Right lobe of liver (tissue), 6 donors: ENCODE results near the gene PINK1. TPM values are rescaled to one million over a fixed set of nuclear protein-coding genes. Genes with fewer than 3 reads are reported as not detected.

Experiments used
- ATAC-seq, 4 donors: fragments of 200-7000 bp; cut with Tn5 transposase; one replicate each; pipeline ENCODE4 v1.9.1; 2020; ENCODE audit warnings: mild to moderate bottlenecking in 4 of 4, moderate library complexity in 4 of 4
- DNase-seq, 3 donors: peaks; one replicate each; pipeline ENCODE4 v3.0.0-alpha.2; 2020
- H3K27ac ChIP-seq, 3 donors: fragments of 200-600 bp; one replicate each; pipeline ENCODE4 v1.8.0; 2022
- H3K27me3 ChIP-seq, 2 donors: fragments of 200-600 bp; one replicate each; pipeline ENCODE4 v1.8.0; 2022
- H3K36me3 ChIP-seq, 4 donors: fragments of 200-600 bp; sonication (generic) in 1 of 4; one replicate each; pipeline versions ENCODE4 v1.5.1 to v1.8.0; 2017 to 2022; ENCODE audit warnings: control low read depth in 1 of 4
- H3K4me1 ChIP-seq, 4 donors: fragments of 200-600 bp; sonication (generic) in 1 of 4; one replicate each; pipeline versions ENCODE4 v1.5.1 to v1.8.0; 2017 to 2022; ENCODE audit warnings: control low read depth in 1 of 4
- H3K4me3 ChIP-seq, 3 donors: fragments of 200-600 bp; one replicate each; pipeline ENCODE4 v1.8.0; 2022
- H3K9me3 ChIP-seq, 4 donors: fragments of 200-600 bp; sonication (generic) in 1 of 4; one replicate each; pipeline versions ENCODE4 v1.5.1 to v1.8.0; 2017 to 2022; ENCODE audit warnings: control low read depth in 1 of 4
- POLR2A ChIP-seq: fragments of 450-650 bp; IDR thresholded peaks from one replicate; pipeline ENCODE4 v1.6.1; 2017; ENCODE audit warnings: antibody characterized with exemption, mild to moderate bottlenecking
- WGBS: methylation state at CpG from one replicate; pipeline ENCODE4 v1.1.6; 2018; ENCODE audit warnings: low coverage, low lambda C conversion rate; ENCODE audit not compliant: insufficient coverage; ENCODE audit errors: missing lambda C conversion rate; 5-methylcytosine and 5-hydroxymethylcytosine counted together
- intact Hi-C, 2 donors: fragments of 100-400 bp; cut with DNase I; formaldehyde crosslinking; loops; one replicate each; pipeline versions ENCODE4 v1.11.2 to v1.14.1; 2022
- total RNA-seq, 6 experiments: library from RNA; depleted of rRNA in 2 of 6; stranded (reverse); fragments of >200 nt in 2 of 6; fragmentation: NEBNext Ultra II Directional in 3 of 6; extraction: Animal tissue kit (Norgen Biotek cat#: 25700) in 3 of 6; gene quantifications; one replicate each; pipeline versions ENCODE4 v1.1.0 to v1.2.4, GENCODE V29; 2016 to 2023
- TF ChIP-seq, protein P1 (sequence below), 4 donors: fragments of 200-600 bp in 3 of 4; fragments of 450-650 bp in 1 of 4; IDR thresholded peaks; one replicate each; pipeline versions ENCODE4 v1.5.1 to v1.8.0; 2016 to 2022; ENCODE audit warnings: antibody characterized with exemption in 4 of 4, mild to moderate bottlenecking in 2 of 4
- donor health status: DM: no; HTN: yes; CAD: no.
- donor health status: DM: no; HTN: no; CAD: no.
- donor health status: DM: no; HTN: no; CAD: no.
- donor health status: DM: no; HTN: yes; CAD: no.
- donor health status: DM: no; HTN: yes; CAD: no.

PINK1 gene
- total RNA-seq, 6 experiments from 2014 or later: 67.3 to 94.1 (median 83.0) TPM

- Histone ChIP-seq H3K4me1 (peaks cover 0 to 22% (median 10%) of the 10 kb centered on the region in 4 donors), H3K27me3 (no peaks in the 10 kb centered on the region), H3K4me3 (no peak overlapping the region), H3K36me3 (peaks cover 0 to 19% (median 5%) of the 10 kb centered on the region in 4 donors), H3K27ac (no peak overlapping the region), H3K9me3 (no peaks in the 10 kb centered on the region)
- ATAC-seq: no peak
- no peak for DNase-seq
- WGBS: 96% methylated on average over 11 of the region's 14 CpGs
- TF ChIP-seq, protein P1, sequence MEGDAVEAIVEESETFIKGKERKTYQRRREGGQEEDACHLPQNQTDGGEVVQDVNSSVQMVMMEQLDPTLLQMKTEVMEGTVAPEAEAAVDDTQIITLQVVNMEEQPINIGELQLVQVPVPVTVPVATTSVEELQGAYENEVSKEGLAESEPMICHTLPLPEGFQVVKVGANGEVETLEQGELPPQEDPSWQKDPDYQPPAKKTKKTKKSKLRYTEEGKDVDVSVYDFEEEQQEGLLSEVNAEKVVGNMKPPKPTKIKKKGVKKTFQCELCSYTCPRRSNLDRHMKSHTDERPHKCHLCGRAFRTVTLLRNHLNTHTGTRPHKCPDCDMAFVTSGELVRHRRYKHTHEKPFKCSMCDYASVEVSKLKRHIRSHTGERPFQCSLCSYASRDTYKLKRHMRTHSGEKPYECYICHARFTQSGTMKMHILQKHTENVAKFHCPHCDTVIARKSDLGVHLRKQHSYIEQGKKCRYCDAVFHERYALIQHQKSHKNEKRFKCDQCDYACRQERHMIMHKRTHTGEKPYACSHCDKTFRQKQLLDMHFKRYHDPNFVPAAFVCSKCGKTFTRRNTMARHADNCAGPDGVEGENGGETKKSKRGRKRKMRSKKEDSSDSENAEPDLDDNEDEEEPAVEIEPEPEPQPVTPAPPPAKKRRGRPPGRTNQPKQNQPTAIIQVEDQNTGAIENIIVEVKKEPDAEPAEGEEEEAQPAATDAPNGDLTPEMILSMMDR (IDR thresholded peaks at IDR 0.05): no peak
- TF ChIP-seq POLR2A: no peak
- intact Hi-C loops: no loop called here
Measured at GRCh38 chr1:20594746-20595145, 38.5 kb upstream of the PINK1 start.

DNA sequence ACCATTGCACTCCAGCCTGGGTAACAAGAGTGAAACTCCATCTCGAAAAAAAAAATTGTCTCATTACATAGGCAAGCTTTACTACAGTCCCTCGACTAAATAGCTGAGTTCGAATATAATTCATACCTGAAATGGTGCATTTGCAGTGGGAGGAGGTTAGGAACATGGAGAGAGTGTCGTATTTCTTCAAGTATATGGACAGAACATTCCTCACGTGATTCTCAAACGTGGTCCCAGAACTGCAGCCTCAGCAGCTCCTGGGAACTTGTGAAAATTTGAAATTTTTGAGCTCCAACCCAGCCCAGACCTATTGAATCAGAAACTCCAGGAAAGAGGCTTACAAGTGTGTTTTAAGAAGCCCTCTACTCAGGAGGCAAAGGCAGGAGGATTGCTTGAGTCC is 37.2 kb upstream of the PINK1 start:
- Histone ChIP-seq H3K27me3 (no peaks in the 10 kb centered on the region), H3K27ac (no peak overlapping the region), H3K4me3 (no peak overlapping the region), H3K36me3 (peaks cover 0 to 19% (median 5%) of the 10 kb centered on the region in 4 donors), H3K4me1 (peaks cover 0 to 21% (median 8%) of the 10 kb centered on the region in 4 donors), H3K9me3 (no peaks in the 10 kb centered on the region)
- no peak for ATAC-seq
- intact Hi-C loops: no loop called here
- WGBS: 68% methylated on average over 6 of the region's 6 CpGs
- DNase-seq: no peak
- TF ChIP-seq, protein P1 (IDR thresholded peaks at IDR 0.05): no peak
- TF ChIP-seq POLR2A: no peak

DNA sequence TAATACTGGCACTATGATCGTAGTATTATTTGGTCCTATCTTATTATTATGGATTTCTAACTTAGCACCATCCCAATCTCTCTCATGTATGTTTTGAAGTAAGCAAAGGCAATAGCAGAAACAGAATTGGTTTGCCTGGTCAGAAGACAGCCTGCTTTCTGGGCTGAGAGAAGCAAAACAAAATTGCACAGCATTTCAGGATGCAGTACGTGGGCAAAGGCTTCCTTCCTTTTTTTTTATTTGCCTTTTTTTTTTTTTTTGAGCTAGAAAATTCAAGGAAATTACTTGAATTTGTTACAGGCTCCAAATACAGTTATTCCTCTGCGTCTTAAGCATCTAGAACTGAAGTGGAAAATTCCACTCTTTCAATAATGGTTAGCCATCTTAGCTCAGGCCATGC is 35.6 kb upstream of the PINK1 start:
- WGBS: 42% methylated on average over 3 of the region's 3 CpGs
- H3K4me1 ChIP-seq: peaks cover 0 to 18% (median 1%) of the 10 kb centered on the region in 4 donors
- no peaks in the 10 kb centered on the region for H3K9me3 ChIP-seq
- TF ChIP-seq, protein P1 (IDR thresholded peaks at IDR 0.05): no peak
- TF ChIP-seq POLR2A: no peak
- no peak for DNase-seq
- peak overlapping the region in 2 of 3 donors; percentile 6 to 30 for H3K27ac ChIP-seq
- H3K27me3 ChIP-seq: no peaks in the 10 kb centered on the region
- peak in 3 of 4 donors; percentile 20 to 37 (median 35) for ATAC-seq
- peaks cover 0 to 18% (median 5%) of the 10 kb centered on the region in 4 donors for H3K36me3 ChIP-seq
- intact Hi-C loops: no loop called here
- H3K4me3 ChIP-seq: no peak overlapping the region

DNA sequence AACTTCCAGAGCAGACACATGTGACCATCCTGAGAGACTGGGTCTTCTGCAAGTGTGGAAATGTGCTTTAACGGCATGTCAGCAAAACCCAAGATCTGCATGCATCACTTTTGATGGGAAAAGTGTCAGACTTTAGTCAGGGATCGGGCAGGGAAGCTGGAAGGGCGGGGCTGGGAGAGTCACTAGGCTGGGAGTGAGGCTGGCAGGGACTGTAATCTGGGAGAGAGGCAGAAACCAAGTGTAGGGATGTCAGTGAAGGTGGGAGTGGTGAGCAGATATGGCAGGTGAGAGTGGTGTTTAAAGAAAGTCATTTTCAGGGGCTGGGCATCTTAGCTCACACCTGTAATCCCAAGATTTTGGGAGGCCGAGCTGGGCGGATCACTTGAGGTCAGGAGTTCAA is 33.1 kb upstream of the PINK1 start:
- 86% methylated on average over 4 of the region's 5 CpGs for WGBS
- H3K4me3 ChIP-seq: no peak overlapping the region
- no peaks in the 10 kb centered on the region for H3K27me3 ChIP-seq
- no peak overlapping the region for H3K27ac ChIP-seq
- H3K36me3 ChIP-seq: peaks cover 0 to 2% (median 0%) of the 10 kb centered on the region in 4 donors
- ATAC-seq: no peak
- intact Hi-C loops: no loop called here
- H3K9me3 ChIP-seq: no peaks in the 10 kb centered on the region
- TF ChIP-seq POLR2A: no peak
- TF ChIP-seq, protein P1 (IDR thresholded peaks at IDR 0.05): no peak
- peaks cover 0 to 40% (median 14%) of the 10 kb centered on the region in 4 donors for H3K4me1 ChIP-seq
- DNase-seq: no peak
